ENCODE data around the gene CEP85.
A peak's percentile ranks its signal among the peaks of the same experiment; 100 is the strongest.
"Not testable (repeated sequence)": the region's sequence is repeated elsewhere in the genome, so short reads cannot be mapped to it uniquely, and the experiment has no call there.

Gene CEP85

GRCh38 chr1:26225033-26225831, 8.8 kb upstream of the CEP85 start:
- peak; percentile 15 for DNase-seq (ENCODE audit: low read depth)

- DNase-seq (ENCODE audit: low read depth): not testable (repeated sequence)
Measured at GRCh38 chr1:26230682-26231081, 3.3 kb upstream of the CEP85 start.

GRCh38 chr1:26234644-26235370, 807 bp downstream of the CEP85 start:
- DNase-seq (ENCODE audit: low read depth): no peak

GRCh38 chr1:26237230-26237966, 3.4 kb downstream of the CEP85 start:
- DNase-seq (ENCODE audit: low read depth): no peak

- no peak for DNase-seq (ENCODE audit: low read depth)
Measured at GRCh38 chr1:26239936-26240335, 5.9 kb downstream of the CEP85 start.

- DNase-seq (ENCODE audit: low read depth): no peak
Measured at GRCh38 chr1:26252718-26253117, 18.7 kb downstream of the CEP85 start.

- no peak for DNase-seq (ENCODE audit: low read depth)
Measured at GRCh38 chr1:26254404-26254803, 20.4 kb downstream of the CEP85 start.

GRCh38 chr1:26257222-26257621, 23.2 kb downstream of the CEP85 start:
- no peak for DNase-seq (ENCODE audit: low read depth)

GRCh38 chr1:26259005-26259404, 25.0 kb downstream of the CEP85 start:
- no peak for DNase-seq (ENCODE audit: low read depth)

- DNase-seq (ENCODE audit: low read depth): no peak
Measured at GRCh38 chr1:26259578-26259977, 25.6 kb downstream of the CEP85 start.

- no peak for DNase-seq (ENCODE audit: low read depth)
Measured at GRCh38 chr1:26263212-26263611, 29.2 kb downstream of the CEP85 start.

- no peak for DNase-seq (ENCODE audit: low read depth)
Measured at GRCh38 chr1:26265405-26265804, 31.4 kb downstream of the CEP85 start.

GRCh38 chr1:26268290-26269197, 34.5 kb downstream of the CEP85 start:
- no peak for DNase-seq (ENCODE audit: low read depth)

GRCh38 chr1:26269198-26269550, 35.2 kb downstream of the CEP85 start:
- no peak for DNase-seq (ENCODE audit: low read depth)

GRCh38 chr1:26274801-26275425, 40.9 kb downstream of the CEP85 start:
- DNase-seq (ENCODE audit: low read depth): no peak

GRCh38 chr1:26275580-26276431, 41.8 kb downstream of the CEP85 start:
- DNase-seq (ENCODE audit: low read depth): peak; percentile 66

GRCh38 chr1:26276432-26276838, 42.4 kb downstream of the CEP85 start:
- DNase-seq (ENCODE audit: low read depth): no peak

- no peak for DNase-seq (ENCODE audit: low read depth)
Measured at GRCh38 chr1:26277261-26277661, 43.3 kb downstream of the CEP85 start.

- no peak for DNase-seq (ENCODE audit: low read depth)
Measured at GRCh38 chr1:26277719-26278118, 43.7 kb downstream of the CEP85 start.

GRCh38 chr1:26278303-26278702, 44.3 kb downstream of the CEP85 start:
- DNase-seq (ENCODE audit: low read depth): no peak
